IPS DF 4.7 (cell line): ENCODE measurements around the gene RITA1.

Experiments
- DNase-seq: peaks from one replicate; pipeline ENCODE4 v3.0.0-alpha.2; 2013; ENCODE audit warnings: low spot score; ENCODE audit errors: extremely low read depth

RITA1 gene

GRCh38 chr12:113173081-113173698, 12.3 kb upstream of the RITA1 start:
- no peak for DNase-seq

GRCh38 chr12:113174461-113175384, 10.8 kb upstream of the RITA1 start:
- no peak for DNase-seq

DNA sequence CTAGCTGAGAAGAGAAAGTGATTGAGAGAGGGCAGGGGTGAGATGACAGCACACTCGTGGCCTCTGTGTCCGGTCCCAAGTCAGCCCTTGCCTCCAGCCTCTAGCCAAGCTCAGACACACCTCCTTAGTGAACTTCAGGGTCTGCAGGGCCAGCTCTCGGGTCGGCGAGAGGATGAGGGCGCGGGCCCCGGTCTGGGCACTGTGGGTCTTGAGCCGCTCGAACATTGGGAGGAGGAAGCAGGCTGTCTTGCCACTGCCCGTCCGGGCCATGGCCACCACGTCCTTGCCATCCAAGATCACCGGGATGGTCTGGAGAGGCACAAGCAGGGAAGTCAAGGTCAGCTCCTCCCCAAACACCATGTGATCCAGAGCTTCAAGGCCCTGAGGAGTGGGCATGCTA, 6.5 kb upstream of the RITA1 start:
- DNase-seq: no peak

DNA sequence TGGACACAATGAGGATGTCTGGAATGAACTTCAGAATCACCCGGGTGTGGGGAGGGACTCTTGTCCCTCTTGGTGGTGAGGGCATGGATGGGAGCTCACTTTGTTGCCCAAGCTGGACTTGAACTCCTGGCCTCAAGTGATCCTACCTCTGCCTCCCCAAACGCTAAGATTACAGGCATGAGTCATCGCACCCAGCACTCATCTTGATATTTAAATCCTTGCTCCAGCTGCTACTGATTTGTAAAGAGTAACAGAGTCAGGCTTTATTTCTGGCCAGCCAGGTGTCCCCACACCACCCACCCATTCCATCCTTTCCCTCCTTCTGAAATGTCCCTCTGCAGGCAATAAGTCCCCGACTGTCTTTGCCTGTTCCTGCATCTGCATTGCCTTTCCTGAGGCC, 5.2 kb upstream of the RITA1 start:
- DNase-seq: no peak

GRCh38 chr12:113181975-113182374, 3.5 kb upstream of the RITA1 start:
- DNase-seq: no peak

DNA sequence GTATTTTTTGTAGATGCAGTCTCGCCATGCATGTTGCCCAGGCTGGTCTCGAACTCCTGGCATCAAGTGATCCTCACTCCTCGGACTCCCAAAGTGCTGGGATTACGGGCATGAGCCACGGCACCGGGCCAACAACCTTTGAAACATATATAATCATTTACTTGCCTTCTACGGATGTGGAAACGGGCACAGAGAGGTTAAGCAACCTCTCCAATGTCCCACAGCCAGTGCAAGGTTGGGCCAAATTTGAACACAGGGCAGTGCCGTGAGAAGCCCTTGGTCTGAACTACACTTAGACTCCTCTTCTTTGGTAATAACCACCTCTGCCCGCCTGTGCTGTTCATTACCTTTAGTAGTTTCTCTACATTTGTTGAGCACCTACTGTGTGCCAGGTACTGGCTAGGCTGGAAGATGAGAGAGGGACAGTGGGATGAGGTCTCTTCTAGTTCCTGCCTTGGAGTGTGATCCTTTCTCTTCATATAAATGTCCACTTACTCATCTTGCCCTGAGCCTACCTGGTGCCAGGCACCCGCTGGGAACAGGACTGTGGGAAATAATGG, 2.4 kb upstream of the RITA1 start:
- DNase-seq: no peak

GRCh38 chr12:113184098-113184899, 1.2 kb upstream of the RITA1 start:
- DNase-seq: no peak

DNA sequence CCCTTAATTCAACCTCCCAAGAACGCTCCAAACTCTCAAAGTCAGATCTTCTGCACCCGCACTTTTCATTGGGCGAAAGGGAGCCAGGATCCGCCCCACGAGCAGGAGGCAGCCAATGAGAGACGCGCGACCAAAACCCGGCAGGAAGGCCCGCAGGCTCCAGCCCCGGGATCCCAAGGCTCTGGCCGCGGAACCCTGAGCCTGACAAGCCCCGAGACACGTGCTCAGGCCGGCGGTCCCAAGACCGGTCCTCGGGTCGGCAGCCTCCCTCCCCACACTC, 681 bp upstream of the RITA1 start:
- DNase-seq: no peak

DNA sequence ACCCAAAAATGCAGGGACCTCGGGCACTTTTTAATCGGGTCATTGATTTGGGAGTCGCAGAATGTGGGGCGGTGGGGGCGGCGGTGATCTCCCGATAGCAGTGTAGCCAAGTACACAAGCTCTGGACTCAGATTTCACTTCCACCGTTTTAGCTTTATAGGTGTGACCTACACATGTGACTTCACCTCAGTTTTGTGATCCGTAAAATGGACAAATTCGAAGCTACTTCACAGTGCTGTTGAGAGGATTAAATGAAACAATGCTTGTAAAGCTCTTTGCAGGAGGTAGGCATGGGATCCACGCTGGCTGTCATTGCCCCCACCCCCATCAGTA, 478 bp downstream of the RITA1 start:
- DNase-seq: no peak

GRCh38 chr12:113186666-113187325, 1.3 kb downstream of the RITA1 start:
- DNase-seq: no peak

- no peak for DNase-seq
Observed at GRCh38 chr12:113189361-113189760, 3.8 kb downstream of the RITA1 start.

DNA sequence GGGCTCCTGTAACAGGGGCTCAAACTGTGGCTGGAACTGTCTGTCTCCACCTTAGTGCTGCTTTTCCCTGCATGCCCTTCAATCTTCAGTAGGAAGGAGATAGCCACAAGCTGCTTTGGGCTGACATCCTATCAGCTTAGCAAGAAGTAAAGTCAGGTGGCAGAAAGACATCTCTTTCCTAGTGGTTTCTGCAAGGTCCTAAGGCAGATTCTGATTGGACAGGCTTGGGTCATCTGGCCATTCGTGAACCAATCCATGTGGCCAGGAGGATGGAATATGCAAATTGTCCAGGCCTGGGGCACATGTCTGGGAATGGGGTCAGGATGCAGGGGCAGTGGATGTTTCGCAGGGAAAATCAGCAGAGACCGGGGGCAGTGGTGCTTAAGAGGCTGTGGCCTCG, 5.2 kb downstream of the RITA1 start:
- DNase-seq: no peak

GRCh38 chr12:113191227-113191626, 5.7 kb downstream of the RITA1 start:
- no peak for DNase-seq

GRCh38 chr12:113194971-113195391, 9.5 kb downstream of the RITA1 start:
- DNase-seq: no peak

- DNase-seq: no peak
Observed at GRCh38 chr12:113195598-113195997, 10.1 kb downstream of the RITA1 start.

- no peak for DNase-seq
Observed at GRCh38 chr12:113196582-113196981, 11.1 kb downstream of the RITA1 start.

GRCh38 chr12:113196990-113197389, 11.5 kb downstream of the RITA1 start:
- peak; percentile 69 for DNase-seq

DNA sequence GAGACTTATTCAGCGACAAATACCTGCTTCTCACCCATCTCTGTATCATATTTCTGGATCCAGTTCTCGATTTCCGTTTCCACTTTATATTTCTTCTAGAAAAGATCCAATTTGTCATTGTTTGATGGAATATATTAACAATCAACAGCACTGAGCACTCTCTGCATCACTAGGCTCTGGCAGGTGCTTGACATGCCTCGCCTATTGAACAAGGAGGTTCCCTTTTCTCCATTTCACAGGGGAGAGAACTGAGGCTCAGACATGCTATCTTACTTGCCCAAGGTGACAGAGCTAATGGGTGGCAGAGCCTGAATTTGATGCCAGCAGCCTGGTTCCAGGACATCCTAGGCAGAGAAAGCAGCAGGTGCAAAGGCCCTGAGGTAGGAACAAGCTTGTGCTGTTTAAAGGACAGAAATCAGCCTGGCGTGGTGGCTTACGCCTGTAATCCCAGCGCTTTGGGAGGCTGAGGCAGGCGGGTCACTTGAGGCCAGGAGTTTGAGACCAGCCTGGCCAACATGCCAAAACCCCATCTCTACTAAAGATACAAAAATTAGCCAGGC, 12.1 kb downstream of the RITA1 start:
- no peak for DNase-seq

GRCh38 chr12:113198296-113198695, 12.8 kb downstream of the RITA1 start:
- DNase-seq: no peak

- DNase-seq: no peak
Observed at GRCh38 chr12:113200021-113200797, 14.7 kb downstream of the RITA1 start.
